T-helper 1 cell treated with Interleukin-12 subunit alpha and Interleukin-12 subunit beta and Interleukin-4 antibody, amounts not matched to agents 30 μg/mL and 1 μg/mL, for 36 hours (primary cell): ENCODE data around the gene NXPH3.
A peak's percentile ranks its signal among the peaks of the same experiment; 100 is the strongest.

ENCODE experiments used
- H3K27ac Mint-ChIP-seq: one replicate; pipeline ENCODE4 v1.8.0; 2021; ENCODE audit warnings: mild to moderate bottlenecking, mixed read lengths
- H3K27me3 Mint-ChIP-seq: one replicate; pipeline ENCODE4 v1.8.0; 2021; ENCODE audit warnings: low read depth, mixed read lengths
- H3K36me3 Mint-ChIP-seq: one replicate; pipeline ENCODE4 v1.8.0; 2021; ENCODE audit warnings: low read depth, mixed read lengths
- H3K4me1 Mint-ChIP-seq: one replicate; pipeline ENCODE4 v1.8.0; 2021; ENCODE audit warnings: low read depth, mixed read lengths
- H3K4me3 Mint-ChIP-seq: one replicate; pipeline ENCODE4 v1.8.0; 2021; ENCODE audit warnings: mild to moderate bottlenecking, moderate library complexity, mixed read lengths
- H3K9me3 Mint-ChIP-seq: one replicate; pipeline ENCODE4 v1.8.0; 2021; ENCODE audit warnings: mixed read lengths

Gene NXPH3

GRCh38 chr17:49604314-49604869, 28.7 kb downstream of the NXPH3 start:
- H3K4me3 Mint-ChIP-seq: no peak overlapping the region
- H3K27ac Mint-ChIP-seq: no peak overlapping the region
- H3K27me3 Mint-ChIP-seq: no peaks in the 10 kb centered on the region
- no peaks in the 10 kb centered on the region for H3K9me3 Mint-ChIP-seq
- H3K4me1 Mint-ChIP-seq: no peaks in the 10 kb centered on the region
- H3K36me3 Mint-ChIP-seq: peaks cover 44% of the 10 kb centered on the region

GRCh38 chr17:49610883-49611584, 35.4 kb downstream of the NXPH3 start:
- peaks cover 33% of the 10 kb centered on the region for H3K36me3 Mint-ChIP-seq
- no peak overlapping the region for H3K27ac Mint-ChIP-seq
- no peaks in the 10 kb centered on the region for H3K9me3 Mint-ChIP-seq
- no peak overlapping the region for H3K4me3 Mint-ChIP-seq
- H3K27me3 Mint-ChIP-seq: no peaks in the 10 kb centered on the region
- no peaks in the 10 kb centered on the region for H3K4me1 Mint-ChIP-seq

GRCh38 chr17:49612726-49613125, 37.1 kb downstream of the NXPH3 start:
- Mint-ChIP-seq H3K27ac (no peak overlapping the region), H3K36me3 (peaks cover 33% of the 10 kb centered on the region), H3K4me3 (no peak overlapping the region), H3K9me3 (no peaks in the 10 kb centered on the region), H3K4me1 (no peaks in the 10 kb centered on the region), H3K27me3 (no peaks in the 10 kb centered on the region)

- Mint-ChIP-seq H3K9me3 (no peaks in the 10 kb centered on the region), H3K4me3 (no peak overlapping the region), H3K27me3 (no peaks in the 10 kb centered on the region), H3K36me3 (peaks cover 38% of the 10 kb centered on the region), H3K27ac (no peak overlapping the region), H3K4me1 (peaks cover under 1% of the 10 kb centered on the region)
Observed at GRCh38 chr17:49613182-49613800, 37.6 kb downstream of the NXPH3 start.

DNA sequence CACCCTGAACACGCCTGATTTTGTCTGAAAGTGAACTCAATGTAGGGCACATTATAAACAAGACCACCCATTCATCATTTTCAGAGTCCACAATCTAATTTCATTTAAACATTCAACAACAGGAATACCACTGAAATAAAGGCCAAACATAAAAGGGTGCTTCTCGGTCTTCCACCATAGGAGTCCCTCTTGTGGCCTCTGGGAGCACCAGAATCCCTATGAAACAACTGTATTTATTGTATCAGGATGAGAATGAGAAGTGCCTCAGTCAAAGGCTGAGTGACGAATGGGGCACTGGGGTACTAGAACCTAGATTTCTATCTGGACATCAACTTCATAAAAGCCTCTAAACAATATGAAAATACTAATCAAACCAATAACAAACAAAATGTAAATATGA, 40.4 kb downstream of the NXPH3 start:
- Mint-ChIP-seq H3K27me3 (no peaks in the 10 kb centered on the region), H3K9me3 (no peaks in the 10 kb centered on the region), H3K4me1 (peaks cover 13% of the 10 kb centered on the region), H3K36me3 (peaks cover 41% of the 10 kb centered on the region), H3K27ac (no peak overlapping the region), H3K4me3 (no peak overlapping the region)

- no peak overlapping the region for H3K4me3 Mint-ChIP-seq
Observed at GRCh38 chr17:49616601-49617131, 41.0 kb downstream of the NXPH3 start.

GRCh38 chr17:49618028-49618611, 42.4 kb downstream of the NXPH3 start:
- Mint-ChIP-seq H3K27me3 (no peaks in the 10 kb centered on the region), H3K4me3 (no peak overlapping the region), H3K4me1 (peaks cover 21% of the 10 kb centered on the region), H3K27ac (no peak overlapping the region), H3K36me3 (peaks cover 41% of the 10 kb centered on the region), H3K9me3 (no peaks in the 10 kb centered on the region)

More at GRCh38 chr17:49616601-49617131, 41.0 kb downstream of the NXPH3 start:
- H3K4me1 Mint-ChIP-seq: peaks cover 14% of the 10 kb centered on the region
- peaks cover 36% of the 10 kb centered on the region for H3K36me3 Mint-ChIP-seq
- H3K27me3 Mint-ChIP-seq: no peaks in the 10 kb centered on the region
- no peaks in the 10 kb centered on the region for H3K9me3 Mint-ChIP-seq
- no peak overlapping the region for H3K27ac Mint-ChIP-seq

- Mint-ChIP-seq H3K27ac (peak overlapping the region; percentile 22), H3K36me3 (peaks cover 36% of the 10 kb centered on the region)
Observed at GRCh38 chr17:49621420-49621819, 45.7 kb downstream of the NXPH3 start.

DNA sequence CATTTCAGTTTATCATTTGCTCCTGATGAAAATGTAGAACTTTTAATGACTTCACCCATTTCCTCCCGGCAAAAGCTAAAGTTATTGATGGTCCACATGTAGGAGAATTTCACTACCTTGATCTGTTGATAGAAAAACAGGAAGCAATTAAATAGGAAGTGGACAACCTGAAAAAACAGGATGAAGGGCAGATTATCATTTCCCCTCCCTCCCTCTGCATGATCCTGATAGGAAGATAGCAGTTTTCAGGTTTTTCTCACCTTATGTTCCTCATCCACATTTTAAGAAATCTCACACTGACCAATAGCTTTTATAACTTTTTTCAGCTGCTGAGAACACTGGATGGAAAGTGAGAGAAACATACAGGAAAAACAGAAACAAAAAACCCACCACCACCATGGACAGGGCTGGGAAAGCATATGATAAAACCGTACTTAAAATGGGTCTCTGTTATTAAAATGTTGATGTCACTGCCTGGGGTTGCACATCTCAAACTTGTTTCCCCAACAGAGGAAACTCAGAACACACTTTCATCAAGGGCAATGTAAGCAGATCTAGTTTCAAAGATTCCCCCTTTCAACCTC, 46.4 kb downstream of the NXPH3 start:
- H3K27me3 Mint-ChIP-seq: no peaks in the 10 kb centered on the region
- no peak overlapping the region for H3K4me3 Mint-ChIP-seq
- H3K36me3 Mint-ChIP-seq: peaks cover 30% of the 10 kb centered on the region
- peak overlapping the region; percentile 22 for H3K27ac Mint-ChIP-seq
- no peaks in the 10 kb centered on the region for H3K9me3 Mint-ChIP-seq
- peaks cover 25% of the 10 kb centered on the region for H3K4me1 Mint-ChIP-seq

More at GRCh38 chr17:49621420-49621819, 45.7 kb downstream of the NXPH3 start:
- H3K9me3 Mint-ChIP-seq: no peaks in the 10 kb centered on the region
- H3K4me1 Mint-ChIP-seq: peaks cover 25% of the 10 kb centered on the region
- no peak overlapping the region for H3K4me3 Mint-ChIP-seq
- no peaks in the 10 kb centered on the region for H3K27me3 Mint-ChIP-seq

DNA sequence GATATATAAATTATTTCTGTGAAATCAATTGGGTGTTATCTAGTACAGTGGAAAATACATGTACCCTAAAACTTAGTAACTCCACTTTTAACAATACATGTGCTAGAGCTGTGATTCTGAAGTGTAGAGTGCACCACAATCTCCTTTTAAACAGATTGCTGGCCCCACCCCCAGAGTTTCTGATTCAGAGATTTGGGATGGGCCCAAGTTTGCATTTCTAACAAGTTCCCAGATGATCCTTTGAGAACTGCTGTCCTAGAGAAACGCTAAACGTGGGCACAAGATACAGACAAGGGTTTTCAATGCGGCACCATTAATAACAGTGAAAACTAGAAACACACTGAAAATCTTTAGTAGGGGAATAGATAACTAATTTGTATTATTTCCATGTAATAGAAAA, 49.2 kb downstream of the NXPH3 start:
- Mint-ChIP-seq H3K27ac (no peak overlapping the region), H3K9me3 (no peaks in the 10 kb centered on the region), H3K4me1 (peaks cover 17% of the 10 kb centered on the region), H3K36me3 (peaks cover 14% of the 10 kb centered on the region), H3K4me3 (no peak overlapping the region), H3K27me3 (no peaks in the 10 kb centered on the region)

DNA sequence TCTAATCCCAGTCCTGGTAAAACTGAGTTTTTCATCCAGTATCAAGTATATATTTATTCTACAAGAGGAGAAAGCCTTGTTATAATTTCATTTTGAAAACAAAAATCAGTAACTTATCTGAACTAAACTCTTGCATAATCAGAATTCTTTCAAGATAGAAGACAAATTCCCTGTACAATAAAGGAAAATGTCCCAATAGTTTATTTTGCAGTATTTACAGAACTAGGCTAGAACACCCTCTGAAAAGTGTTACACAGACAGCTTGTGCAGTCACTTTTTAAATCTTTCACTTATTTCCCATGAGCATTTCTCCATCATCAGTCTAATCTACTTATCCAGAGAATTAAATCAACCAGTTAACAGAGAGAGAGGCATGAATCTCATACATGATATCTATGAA, 53.8 kb downstream of the NXPH3 start:
- Mint-ChIP-seq H3K27me3 (no peaks in the 10 kb centered on the region), H3K9me3 (no peaks in the 10 kb centered on the region), H3K4me1 (peaks cover 6% of the 10 kb centered on the region), H3K27ac (no peak overlapping the region), H3K4me3 (no peak overlapping the region), H3K36me3 (peaks cover 2% of the 10 kb centered on the region)

DNA sequence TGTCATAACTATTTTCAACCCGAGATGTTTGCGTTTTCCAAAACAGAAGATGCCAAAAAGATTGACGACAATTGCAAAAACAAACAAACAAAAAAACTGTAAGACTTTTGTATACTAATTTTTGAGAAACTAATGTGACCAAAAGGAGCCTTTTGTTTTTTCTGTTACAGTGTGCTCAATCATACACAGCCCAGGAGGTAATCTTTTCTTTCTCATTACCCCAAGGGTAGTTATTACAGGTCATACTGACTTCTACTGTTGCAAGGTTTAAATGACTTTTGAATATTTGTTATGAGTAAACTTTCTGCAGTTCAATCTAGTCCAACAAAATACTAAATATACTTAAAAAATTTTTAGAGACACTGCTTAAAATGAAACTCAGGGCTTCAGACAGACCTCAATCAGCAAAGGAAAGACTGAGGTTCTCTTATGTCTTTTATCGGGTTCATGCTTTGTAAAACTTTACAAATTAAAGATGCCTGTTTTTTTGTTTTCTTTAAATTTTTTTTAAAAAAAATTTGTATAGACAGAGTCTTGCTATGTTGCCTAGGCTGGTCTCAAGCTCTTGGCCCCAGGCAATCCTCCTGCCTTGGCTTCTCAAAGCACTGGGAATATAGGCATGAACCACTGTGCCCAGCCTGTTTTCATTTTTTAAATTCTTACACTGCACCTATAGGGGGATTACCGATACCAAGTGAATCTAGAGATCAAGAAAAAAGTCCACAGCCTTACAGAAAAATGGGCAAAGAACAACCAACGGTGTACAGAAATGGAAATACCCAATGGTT, 54.6 kb downstream of the NXPH3 start:
- Mint-ChIP-seq H3K4me1 (peaks cover 6% of the 10 kb centered on the region), H3K4me3 (no peak overlapping the region), H3K36me3 (peaks cover 2% of the 10 kb centered on the region), H3K9me3 (no peaks in the 10 kb centered on the region), H3K27me3 (no peaks in the 10 kb centered on the region), H3K27ac (no peak overlapping the region)

GRCh38 chr17:49631496-49631895, 55.8 kb downstream of the NXPH3 start:
- Mint-ChIP-seq H3K36me3 (peaks cover 2% of the 10 kb centered on the region), H3K9me3 (no peaks in the 10 kb centered on the region), H3K27ac (no peak overlapping the region), H3K27me3 (no peaks in the 10 kb centered on the region), H3K4me3 (no peak overlapping the region), H3K4me1 (peaks cover 6% of the 10 kb centered on the region)
